ENCODE results near the gene ZNF205. TPM values are rescaled to one million over a fixed set of nuclear protein-coding genes. Genes with fewer than 3 reads are reported as not detected.

The ZNF205 gene
- total and polyA plus RNA-seq, 9 of the 15 experiments (the other 6 are each of a cell fraction or from before 2014, with no cell fraction given): 2.4 to 11.8 (median 5.1) TPM; not detected in 2

- TF ChIP-seq ETS1 (conservative IDR thresholded peaks at IDR 0.05; ENCODE audit: control insufficient read depth, low read depth, low read length) (0 out of 2 replicates have a peak, but pooled peaks have one; percentile 40), E4F1 (CRISPR knock-in tag; IDR thresholded peaks at IDR 0.05; ENCODE audit: borderline replicate concordance) (no peak), ELF4 (CRISPR knock-in tag; IDR thresholded peaks at IDR 0.05) (no peak), NFIX (CRISPR knock-in tag; IDR thresholded peaks at IDR 0.05; ENCODE audit: low read depth) (no peak), NFE2L1 (tag; IDR thresholded peaks at IDR 0.05; ENCODE audit: borderline replicate concordance, low read depth) (no peak), ZNF239 (CRISPR knock-in tag; IDR thresholded peaks at IDR 0.05) (no peak), MEIS2 (IDR thresholded peaks at IDR 0.05; ENCODE audit: partially characterized antibody) (peak; percentile 3), YY1 (IDR thresholded peaks at IDR 0.05; ENCODE audit: borderline replicate concordance in 1 of 3, control insufficient read depth in 1 of 3, extremely low read depth in 1 of 3, insufficient read depth in 3 of 3, insufficient read length in 1 of 3, insufficient replicate concordance in 2 of 3, low read depth in 1 of 3, low read length in 2 of 3) (no peak), CBX1 (IDR thresholded peaks at IDR 0.05; ENCODE audit: low read depth) (no peak)
- TF ChIP-seq, protein P1, sequence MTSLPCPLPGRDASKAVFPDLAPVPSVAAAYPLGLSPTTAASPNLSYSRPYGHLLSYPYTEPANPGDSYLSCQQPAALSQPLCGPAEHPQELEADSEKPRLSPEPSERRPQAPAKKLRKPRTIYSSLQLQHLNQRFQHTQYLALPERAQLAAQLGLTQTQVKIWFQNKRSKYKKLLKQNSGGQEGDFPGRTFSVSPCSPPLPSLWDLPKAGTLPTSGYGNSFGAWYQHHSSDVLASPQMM (CRISPR knock-in tag; IDR thresholded peaks at IDR 0.05): no peak
- TF ChIP-seq, protein P2, sequence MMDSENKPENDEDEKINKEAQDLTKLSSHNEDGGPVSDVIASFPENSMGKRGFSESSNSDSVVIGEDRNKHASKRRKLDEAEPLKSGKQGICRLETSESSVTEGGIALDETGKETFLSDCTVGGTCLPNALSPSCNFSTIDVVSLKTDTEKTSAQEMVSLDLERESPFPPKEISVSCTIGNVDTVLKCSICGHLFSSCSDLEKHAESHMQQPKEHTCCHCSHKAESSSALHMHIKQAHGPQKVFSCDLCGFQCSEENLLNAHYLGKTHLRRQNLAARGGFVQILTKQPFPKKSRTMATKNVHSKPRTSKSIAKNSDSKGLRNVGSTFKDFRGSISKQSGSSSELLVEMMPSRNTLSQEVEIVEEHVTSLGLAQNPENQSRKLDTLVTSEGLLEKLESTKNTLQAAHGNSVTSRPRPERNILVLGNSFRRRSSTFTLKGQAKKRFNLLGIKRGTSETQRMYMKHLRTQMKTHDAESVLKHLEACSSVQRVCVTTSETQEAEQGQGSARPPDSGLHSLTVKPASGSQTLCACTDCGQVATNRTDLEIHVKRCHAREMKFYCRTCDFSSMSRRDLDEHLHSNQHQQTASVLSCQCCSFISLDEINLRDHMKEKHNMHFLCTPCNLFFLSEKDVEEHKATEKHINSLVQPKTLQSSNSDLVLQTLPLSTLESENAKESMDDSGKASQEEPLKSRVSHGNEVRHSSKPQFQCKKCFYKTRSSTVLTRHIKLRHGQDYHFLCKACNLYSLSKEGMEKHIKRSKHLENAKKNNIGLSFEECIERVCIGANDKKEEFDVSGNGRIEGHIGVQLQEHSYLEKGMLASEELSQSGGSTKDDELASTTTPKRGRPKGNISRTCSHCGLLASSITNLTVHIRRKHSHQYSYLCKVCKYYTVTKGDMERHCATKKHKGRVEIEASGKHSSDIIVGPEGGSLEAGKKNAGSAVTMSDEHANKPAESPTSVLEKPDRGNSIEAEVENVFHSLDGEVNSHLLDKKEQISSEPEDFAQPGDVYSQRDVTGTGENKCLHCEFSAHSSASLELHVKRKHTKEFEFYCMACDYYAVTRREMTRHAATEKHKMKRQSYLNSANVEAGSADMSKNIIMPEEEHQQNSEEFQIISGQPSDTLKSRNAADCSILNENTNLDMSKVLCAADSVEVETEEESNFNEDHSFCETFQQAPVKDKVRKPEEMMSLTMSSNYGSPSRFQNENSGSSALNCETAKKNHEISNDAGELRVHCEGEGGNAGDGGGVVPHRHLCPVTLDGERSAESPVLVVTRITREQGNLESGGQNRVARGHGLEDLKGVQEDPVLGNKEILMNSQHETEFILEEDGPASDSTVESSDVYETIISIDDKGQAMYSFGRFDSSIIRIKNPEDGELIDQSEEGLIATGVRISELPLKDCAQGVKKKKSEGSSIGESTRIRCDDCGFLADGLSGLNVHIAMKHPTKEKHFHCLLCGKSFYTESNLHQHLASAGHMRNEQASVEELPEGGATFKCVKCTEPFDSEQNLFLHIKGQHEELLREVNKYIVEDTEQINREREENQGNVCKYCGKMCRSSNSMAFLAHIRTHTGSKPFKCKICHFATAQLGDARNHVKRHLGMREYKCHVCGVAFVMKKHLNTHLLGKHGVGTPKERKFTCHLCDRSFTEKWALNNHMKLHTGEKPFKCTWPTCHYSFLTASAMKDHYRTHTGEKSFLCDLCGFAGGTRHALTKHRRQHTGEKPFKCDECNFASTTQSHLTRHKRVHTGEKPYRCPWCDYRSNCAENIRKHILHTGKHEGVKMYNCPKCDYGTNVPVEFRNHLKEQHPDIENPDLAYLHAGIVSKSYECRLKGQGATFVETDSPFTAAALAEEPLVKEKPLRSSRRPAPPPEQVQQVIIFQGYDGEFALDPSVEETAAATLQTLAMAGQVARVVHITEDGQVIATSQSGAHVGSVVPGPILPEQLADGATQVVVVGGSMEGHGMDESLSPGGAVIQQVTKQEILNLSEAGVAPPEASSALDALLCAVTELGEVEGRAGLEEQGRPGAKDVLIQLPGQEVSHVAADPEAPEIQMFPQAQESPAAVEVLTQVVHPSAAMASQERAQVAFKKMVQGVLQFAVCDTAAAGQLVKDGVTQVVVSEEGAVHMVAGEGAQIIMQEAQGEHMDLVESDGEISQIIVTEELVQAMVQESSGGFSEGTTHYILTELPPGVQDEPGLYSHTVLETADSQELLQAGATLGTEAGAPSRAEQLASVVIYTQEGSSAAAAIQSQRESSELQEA (IDR thresholded peaks at IDR 0.05; ENCODE audit: low read depth): no peak
- TF ChIP-seq, protein P3, sequence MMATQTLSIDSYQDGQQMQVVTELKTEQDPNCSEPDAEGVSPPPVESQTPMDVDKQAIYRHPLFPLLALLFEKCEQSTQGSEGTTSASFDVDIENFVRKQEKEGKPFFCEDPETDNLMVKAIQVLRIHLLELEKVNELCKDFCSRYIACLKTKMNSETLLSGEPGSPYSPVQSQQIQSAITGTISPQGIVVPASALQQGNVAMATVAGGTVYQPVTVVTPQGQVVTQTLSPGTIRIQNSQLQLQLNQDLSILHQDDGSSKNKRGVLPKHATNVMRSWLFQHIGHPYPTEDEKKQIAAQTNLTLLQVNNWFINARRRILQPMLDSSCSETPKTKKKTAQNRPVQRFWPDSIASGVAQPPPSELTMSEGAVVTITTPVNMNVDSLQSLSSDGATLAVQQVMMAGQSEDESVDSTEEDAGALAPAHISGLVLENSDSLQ (IDR thresholded peaks at IDR 0.05): no peak
Observed at GRCh38 chr16:3131755-3132377, 19.5 kb downstream of the ZNF205 start (continued).
